GM12875 (cell line): ENCODE results near the gene KRT7.

Experiments
- H3K4me3 ChIP-seq: one replicate; pipeline ENCODE4 v1.5.1; 2011; ENCODE audit warnings: low read depth, low read length, control low read depth
- TF ChIP-seq, protein P1 (sequence below): IDR thresholded peaks from 2 replicates; pipeline ENCODE4 v1.5.1; 2011; ENCODE audit warnings: low read depth, mild to moderate bottlenecking, control low read depth, inconsistent platforms, low read length, moderate library complexity, borderline replicate concordance; ENCODE audit not compliant: insufficient read depth

The KRT7 gene

DNA sequence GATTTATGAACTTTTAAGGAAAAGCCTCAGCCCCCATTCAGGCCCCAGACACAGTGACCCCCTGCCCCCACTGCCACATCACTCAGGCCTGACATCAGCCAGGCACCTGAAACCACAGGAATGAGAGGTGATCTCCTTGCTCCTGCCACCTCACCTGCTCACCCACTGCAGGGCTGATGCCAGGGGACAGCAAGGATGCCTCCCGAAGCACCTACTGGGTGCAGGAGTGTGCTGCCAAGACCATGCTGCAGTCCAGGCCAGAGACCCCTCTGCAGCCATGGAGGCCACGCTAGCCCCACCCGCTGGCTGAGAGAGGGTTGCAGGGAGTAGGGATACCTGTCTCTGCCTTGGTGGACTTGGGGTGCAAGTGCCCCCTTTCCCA lies 18.6 kb upstream of the KRT7 start:
- H3K4me3 ChIP-seq = no peak overlapping the region
- TF ChIP-seq, protein P1, sequence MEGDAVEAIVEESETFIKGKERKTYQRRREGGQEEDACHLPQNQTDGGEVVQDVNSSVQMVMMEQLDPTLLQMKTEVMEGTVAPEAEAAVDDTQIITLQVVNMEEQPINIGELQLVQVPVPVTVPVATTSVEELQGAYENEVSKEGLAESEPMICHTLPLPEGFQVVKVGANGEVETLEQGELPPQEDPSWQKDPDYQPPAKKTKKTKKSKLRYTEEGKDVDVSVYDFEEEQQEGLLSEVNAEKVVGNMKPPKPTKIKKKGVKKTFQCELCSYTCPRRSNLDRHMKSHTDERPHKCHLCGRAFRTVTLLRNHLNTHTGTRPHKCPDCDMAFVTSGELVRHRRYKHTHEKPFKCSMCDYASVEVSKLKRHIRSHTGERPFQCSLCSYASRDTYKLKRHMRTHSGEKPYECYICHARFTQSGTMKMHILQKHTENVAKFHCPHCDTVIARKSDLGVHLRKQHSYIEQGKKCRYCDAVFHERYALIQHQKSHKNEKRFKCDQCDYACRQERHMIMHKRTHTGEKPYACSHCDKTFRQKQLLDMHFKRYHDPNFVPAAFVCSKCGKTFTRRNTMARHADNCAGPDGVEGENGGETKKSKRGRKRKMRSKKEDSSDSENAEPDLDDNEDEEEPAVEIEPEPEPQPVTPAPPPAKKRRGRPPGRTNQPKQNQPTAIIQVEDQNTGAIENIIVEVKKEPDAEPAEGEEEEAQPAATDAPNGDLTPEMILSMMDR = no peak

DNA sequence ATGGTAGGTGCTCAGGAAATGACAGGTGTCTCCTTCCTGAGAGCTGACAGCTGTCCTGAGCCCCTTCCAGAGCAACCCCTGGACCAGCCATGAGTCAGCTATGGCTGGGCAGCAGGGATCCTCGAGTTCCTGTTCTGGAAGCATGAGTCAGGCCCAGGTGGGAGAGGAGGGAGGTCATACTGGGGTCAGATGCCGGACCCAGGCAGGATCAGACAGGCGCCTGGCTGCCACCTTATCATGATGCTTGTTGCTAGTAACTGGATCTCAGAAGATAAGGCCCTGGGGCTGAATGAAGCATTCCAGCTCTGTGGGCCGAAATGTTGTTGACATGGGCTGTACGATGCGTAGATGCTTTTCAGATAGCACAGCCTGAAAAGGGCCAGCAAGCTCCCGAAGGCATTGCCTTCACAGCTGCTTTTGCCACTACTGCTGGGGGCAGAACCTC lies 17.4 kb upstream of the KRT7 start:
- TF ChIP-seq, protein P1 = no peak
- no peak overlapping the region for H3K4me3 ChIP-seq

DNA sequence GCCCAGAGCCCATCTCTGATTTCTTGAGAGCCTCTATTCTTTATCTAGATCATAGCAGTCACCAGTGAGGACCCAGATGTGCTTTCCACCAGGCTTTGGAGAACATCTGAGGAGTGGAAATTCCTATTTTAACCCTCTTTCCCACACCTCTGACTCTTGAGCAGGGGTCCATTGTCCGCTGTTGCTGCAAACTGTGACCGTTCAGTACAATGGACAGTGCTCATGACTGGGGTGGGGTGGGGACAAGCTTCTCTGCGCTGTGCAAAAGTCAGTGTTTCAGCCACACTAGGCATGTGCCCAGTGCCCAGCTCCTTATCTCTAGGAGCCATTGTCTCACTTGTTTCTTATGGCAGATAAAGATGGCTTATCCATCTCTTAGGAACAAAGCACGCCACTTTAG lies 16.9 kb upstream of the KRT7 start:
- TF ChIP-seq, protein P1 = no peak
- H3K4me3 ChIP-seq = no peak overlapping the region

DNA sequence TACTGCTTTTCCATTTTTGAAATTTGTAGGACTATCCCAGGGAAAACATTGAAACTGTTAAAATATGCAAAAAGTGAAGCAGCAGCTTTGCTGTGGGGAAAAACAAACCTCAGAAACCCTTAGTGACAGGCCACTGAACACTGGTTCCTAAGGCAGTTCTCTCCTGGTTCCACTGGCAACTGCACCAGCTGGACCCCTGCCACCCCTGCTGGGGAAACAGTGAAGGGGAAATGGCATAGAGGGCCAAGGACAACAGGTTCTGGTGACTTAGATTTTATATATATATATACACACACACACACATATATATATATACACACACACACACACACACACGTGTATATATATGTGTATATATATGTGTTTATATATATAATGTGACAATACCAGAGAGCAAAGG lies 16.2 kb upstream of the KRT7 start:
- H3K4me3 ChIP-seq = no peak overlapping the region
- TF ChIP-seq, protein P1 = no peak

DNA sequence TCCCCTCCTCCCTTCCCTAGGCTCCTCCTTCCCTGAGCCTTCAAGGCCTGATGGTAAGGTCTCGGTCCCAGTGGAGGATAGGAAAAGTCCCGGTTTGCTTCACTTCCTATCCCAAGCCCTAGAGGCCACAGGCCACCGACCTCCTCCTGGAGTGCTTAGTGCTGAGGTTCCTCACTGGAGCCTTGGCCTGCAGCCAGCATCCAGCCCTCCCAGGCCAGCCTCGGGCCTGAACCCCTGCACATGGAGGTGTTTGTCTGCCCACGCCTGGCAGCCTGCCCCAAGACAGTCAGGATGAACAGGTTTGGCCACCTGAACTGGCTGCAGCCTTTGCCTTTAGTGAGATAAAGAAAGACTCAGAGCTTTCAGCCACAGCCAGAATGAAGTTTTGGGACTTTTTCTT lies 15.8 kb upstream of the KRT7 start:
- TF ChIP-seq, protein P1 = no peak
- H3K4me3 ChIP-seq = no peak overlapping the region

DNA sequence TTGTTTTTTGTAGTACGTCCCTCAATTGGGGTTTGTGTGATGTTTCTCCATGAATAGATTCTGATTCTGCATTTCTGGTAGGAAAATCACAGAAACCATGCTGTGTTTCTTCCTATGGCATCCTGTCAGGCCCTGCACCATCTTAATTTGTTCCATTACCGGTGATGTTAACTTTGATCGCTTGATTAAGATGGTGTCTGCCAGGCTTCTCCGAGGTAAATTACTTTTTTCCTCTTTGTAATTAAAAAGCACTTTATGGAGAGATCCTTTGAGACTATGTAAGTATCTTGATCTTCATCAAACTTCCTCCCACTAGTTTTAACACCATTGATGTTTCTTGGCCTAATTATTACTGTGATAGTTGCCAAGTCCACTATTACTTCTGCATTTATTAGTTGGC lies 15.0 kb upstream of the KRT7 start:
- no peak overlapping the region for H3K4me3 ChIP-seq
- TF ChIP-seq, protein P1 = no peak

DNA sequence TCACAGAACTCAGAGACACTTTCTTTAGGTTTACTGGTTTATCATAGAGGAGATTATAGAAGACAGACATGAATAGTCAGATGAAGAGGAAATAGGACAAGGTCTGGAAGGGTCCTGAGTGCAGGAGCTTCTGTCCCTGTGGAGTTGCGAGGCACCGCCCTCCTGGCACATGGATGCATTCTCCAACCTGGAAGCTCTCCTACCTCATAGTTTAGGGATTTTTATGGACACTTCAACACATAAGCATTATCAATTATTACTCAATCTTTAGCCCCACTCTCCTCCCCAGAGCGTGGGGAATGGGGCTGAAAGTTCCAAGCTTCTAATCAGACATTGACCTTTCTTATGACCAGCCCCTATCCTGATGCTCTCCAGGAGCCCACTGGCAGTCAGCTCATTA lies 12.6 kb upstream of the KRT7 start:
- TF ChIP-seq, protein P1 = no peak
- H3K4me3 ChIP-seq = no peak overlapping the region
